ENCODE data around the gene JMJD8. TPM values are rescaled to one million over a fixed set of nuclear protein-coding genes. Genes with fewer than 3 reads are reported as not detected.
A peak's percentile ranks its signal among the peaks of the same experiment; 100 is the strongest.

Gene JMJD8
- total RNA-seq, 1 experiment from 2014 or later, result 121 TPM

- TF ChIP-seq, protein P1, sequence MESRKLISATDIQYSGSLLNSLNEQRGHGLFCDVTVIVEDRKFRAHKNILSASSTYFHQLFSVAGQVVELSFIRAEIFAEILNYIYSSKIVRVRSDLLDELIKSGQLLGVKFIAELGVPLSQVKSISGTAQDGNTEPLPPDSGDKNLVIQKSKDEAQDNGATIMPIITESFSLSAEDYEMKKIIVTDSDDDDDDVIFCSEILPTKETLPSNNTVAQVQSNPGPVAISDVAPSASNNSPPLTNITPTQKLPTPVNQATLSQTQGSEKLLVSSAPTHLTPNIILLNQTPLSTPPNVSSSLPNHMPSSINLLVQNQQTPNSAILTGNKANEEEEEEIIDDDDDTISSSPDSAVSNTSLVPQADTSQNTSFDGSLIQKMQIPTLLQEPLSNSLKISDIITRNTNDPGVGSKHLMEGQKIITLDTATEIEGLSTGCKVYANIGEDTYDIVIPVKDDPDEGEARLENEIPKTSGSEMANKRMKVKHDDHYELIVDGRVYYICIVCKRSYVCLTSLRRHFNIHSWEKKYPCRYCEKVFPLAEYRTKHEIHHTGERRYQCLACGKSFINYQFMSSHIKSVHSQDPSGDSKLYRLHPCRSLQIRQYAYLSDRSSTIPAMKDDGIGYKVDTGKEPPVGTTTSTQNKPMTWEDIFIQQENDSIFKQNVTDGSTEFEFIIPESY (IDR thresholded peaks at IDR 0.05; ENCODE audit: extremely low read depth, insufficient replicate concordance, low read length), result no peak
- TF ChIP-seq SRF (IDR thresholded peaks at IDR 0.05; ENCODE audit: low read depth) (no peak), TCF7L2 (IDR thresholded peaks at IDR 0.05; ENCODE audit: borderline replicate concordance, extremely low read depth, insufficient read depth, insufficient read length) (no peak), ELF1 (IDR thresholded peaks at IDR 0.05; ENCODE audit: borderline replicate concordance, low read depth) (no peak), CTCF (IDR thresholded peaks at IDR 0.05 in 2 of 3, conservative IDR thresholded peaks at IDR 0.05 in 1 of 3; ENCODE audit: borderline replicate concordance in 1 of 3, insufficient read depth in 1 of 3, low read depth in 2 of 3, low read length in 2 of 3) (no peak), YY1 (IDR thresholded peaks at IDR 0.05; ENCODE audit: extremely low read depth, insufficient replicate concordance, low read depth, low read length) (no peak), CBX3 (IDR thresholded peaks at IDR 0.05; ENCODE audit: low read depth) (no peak), POLR2A (IDR thresholded peaks at IDR 0.05; ENCODE audit: borderline replicate concordance, extremely low read depth, insufficient read depth, insufficient read length) (peak; percentile 47), ZFX (IDR thresholded peaks at IDR 0.05) (no peak; the same call in 1 of the 2 replicates)
Observed at GRCh38 chr16:726438-727290, 42.5 kb upstream of the JMJD8 start, which contains the start of the genes CCDC78 and HAGHL (continued).

Measured in HCT116 (cell line).